ENCODE results near the gene EPHA10.

The EPHA10 gene

GRCh38 chr1:37755951-37756560 lies 8.9 kb downstream of the EPHA10 start:
- no peak for TF ChIP-seq CTCF (conservative IDR thresholded peaks at IDR 0.05; ENCODE audit: low read depth, low read length)
- no peak overlapping the region for H3K4me3 ChIP-seq (ENCODE audit: low read length)
- DNase-seq (ENCODE audit: low read depth): no peak

DNA sequence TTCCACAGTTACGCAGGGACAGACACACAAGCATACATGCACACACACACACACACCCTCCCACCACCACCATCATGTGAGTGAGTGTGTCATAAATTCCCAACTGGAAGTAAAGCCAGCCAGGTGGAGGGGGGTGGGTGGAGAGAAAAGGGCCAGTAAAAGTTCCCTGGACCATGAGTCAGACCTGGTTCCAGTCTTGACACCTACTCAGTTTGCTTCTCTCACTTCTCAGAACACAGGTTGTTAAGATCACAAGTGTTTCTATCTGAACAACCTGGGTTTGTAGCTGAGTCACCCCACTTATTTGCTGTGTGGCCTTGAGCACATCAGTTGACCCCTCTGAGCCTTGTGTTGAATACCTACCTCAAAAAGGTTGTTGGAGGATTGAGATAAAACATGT lies 9.6 kb downstream of the EPHA10 start:
- no peak overlapping the region for H3K4me3 ChIP-seq (ENCODE audit: low read length)
- no peak for TF ChIP-seq CTCF (conservative IDR thresholded peaks at IDR 0.05; ENCODE audit: low read depth, low read length)
- DNase-seq (ENCODE audit: low read depth): no peak

GRCh38 chr1:37753473-37754321 lies 11.2 kb downstream of the EPHA10 start:
- H3K4me3 ChIP-seq (ENCODE audit: low read length): no peak overlapping the region
- no peak for DNase-seq (ENCODE audit: low read depth)
- no peak for TF ChIP-seq CTCF (conservative IDR thresholded peaks at IDR 0.05; ENCODE audit: low read depth, low read length)

DNA sequence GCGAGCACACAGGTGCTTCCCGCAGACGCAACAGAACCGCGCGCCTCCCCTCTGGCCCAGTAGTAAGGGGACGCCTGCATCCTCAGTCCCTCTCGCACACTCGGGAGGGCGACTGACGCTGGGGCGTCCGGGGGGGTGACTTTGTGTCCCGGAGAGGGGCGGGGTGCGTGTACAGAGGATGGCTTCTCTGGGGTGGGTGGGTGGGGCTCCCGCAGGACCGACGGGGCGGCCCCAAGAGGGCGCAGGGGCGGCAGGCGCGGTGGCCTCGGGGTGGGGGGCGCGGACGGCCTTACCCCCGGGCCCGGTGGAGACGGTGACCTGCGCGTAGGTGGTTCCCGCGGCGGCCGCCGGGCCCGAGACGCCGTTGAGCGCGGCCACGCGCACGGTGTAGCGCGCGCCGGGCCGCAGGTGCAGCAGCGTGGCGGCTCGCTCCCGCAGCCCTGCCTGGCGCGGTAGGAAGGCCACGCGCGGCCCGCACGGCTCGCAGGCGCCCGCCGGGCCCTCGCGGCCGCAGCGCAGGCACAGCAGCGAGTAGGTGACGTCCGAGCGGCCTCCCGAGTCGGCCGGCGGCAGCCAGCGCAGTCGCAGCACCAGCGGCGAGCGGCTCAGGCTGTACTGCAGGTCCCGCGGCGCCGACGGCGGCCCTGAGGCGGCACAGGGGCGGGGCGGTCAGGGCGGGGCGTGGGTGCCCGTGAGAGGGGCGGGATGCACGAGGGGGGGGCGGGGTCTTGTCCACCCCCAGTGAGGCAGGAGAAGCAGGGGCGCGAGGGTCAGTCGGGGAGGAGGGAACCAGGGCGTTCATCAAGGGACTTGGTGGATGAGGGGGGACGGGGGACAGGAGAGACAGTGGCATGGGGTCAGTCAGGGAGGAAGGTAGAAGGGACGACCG lies 12.1 kb downstream of the EPHA10 start:
- DNase-seq (ENCODE audit: low read depth): no peak
- no peak overlapping the region for H3K4me3 ChIP-seq (ENCODE audit: low read length)
- no peak for TF ChIP-seq CTCF (conservative IDR thresholded peaks at IDR 0.05; ENCODE audit: low read depth, low read length)

GRCh38 chr1:37752213-37752582 lies 12.7 kb downstream of the EPHA10 start:
- TF ChIP-seq CTCF (conservative IDR thresholded peaks at IDR 0.05; ENCODE audit: low read depth, low read length): no peak
- H3K4me3 ChIP-seq (ENCODE audit: low read length): no peak overlapping the region
- DNase-seq (ENCODE audit: low read depth): no peak

DNA sequence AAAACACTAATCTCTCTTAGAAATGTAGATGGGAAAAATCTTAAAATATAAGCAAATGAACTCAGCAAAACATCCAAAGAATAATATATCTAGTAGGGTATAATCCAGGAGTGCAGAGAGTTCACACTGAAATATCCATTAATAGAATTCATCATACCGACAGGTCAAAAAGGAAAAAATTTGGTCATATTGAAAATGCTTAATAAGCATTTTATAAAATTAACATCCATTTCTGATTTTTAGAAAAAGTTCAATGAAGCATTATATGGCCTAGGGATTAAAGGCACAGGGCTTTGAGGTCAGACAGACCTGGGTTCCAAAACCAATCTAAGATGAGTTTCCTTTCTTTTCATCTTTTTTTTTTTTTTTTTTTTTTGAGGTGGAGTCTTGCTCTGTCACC lies 16.4 kb downstream of the EPHA10 start:
- TF ChIP-seq CTCF (conservative IDR thresholded peaks at IDR 0.05; ENCODE audit: low read depth, low read length): no peak
- DNase-seq (ENCODE audit: low read depth): no peak

More for the DNA sequence above, 16.4 kb downstream of the EPHA10 start:
- H3K4me3 ChIP-seq (ENCODE audit: low read length): no peak overlapping the region
